ENCODE measurements around the gene OSBPL7. TPM values are rescaled to one million over a fixed set of nuclear protein-coding genes. Genes with fewer than 3 reads are reported as not detected.
A peak's percentile ranks its signal among the peaks of the same experiment; 100 is the strongest.

OSBPL7 gene, protein sequence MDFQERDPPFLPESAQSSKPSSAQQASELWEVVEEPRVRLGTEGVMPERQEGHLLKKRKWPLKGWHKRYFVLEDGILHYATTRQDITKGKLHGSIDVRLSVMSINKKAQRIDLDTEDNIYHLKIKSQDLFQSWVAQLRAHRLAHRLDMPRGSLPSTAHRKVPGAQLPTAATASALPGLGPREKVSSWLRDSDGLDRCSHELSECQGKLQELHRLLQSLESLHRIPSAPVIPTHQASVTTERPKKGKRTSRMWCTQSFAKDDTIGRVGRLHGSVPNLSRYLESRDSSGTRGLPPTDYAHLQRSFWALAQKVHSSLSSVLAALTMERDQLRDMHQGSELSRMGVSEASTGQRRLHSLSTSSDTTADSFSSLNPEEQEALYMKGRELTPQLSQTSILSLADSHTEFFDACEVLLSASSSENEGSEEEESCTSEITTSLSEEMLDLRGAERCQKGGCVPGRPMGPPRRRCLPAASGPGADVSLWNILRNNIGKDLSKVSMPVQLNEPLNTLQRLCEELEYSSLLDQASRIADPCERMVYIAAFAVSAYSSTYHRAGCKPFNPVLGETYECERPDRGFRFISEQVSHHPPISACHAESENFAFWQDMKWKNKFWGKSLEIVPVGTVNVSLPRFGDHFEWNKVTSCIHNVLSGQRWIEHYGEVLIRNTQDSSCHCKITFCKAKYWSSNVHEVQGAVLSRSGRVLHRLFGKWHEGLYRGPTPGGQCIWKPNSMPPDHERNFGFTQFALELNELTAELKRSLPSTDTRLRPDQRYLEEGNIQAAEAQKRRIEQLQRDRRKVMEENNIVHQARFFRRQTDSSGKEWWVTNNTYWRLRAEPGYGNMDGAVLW
- 6.8 TPM for polyA plus RNA-seq (2012; ENCODE audit: missing spikeins)

DNA sequence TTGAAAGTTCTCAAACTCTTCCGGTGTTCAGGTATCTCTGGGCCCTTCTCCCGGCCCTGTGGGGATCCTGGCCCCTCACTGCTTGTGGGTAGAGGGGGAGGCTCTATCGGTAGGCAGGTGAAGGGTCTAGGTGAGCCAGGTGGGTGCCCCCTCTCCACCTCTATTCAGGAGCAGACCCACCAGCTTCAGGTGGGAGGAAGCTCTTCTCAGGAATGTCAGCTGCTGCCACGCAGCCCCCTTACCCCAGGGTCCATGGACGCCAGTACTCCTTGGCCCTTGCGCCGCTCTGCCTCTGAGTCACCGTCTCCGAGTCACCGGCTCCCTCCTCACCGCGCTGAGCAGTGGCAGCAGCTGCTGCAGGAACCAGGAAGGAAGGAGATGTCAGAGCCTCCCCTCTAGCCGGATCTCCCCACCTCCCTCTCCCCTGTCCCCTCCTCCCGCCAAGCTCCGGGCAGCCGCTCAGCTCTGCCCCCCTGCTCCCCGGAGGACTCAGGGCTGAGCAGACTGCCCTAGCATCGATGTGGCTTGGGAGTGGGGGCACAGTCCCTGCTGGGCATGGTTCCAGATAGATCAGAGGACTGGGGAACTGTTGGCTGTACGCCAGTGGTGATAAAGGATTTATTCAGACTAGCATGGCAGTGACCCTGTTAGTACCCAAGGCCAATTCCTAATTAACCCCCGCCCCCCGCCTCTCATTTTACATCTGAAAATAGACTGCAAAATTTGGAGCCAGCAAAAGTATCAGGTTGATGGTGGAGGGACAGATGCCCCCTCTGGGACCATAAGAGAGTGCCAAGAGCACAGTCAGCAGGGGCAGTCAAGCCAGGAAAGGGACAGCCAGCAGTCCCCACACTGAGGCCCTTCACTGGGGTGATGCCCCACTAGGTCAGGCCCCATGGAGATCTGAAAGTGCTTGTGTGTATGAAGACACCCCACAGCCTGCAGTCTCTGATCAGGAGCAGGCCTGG is at the start of gene OSBPL7:
OSBPL7 (minus strand) TSS at position 371 of the 968 bp plus-strand sequence. CDS start 1,516 bp downstream, outside the sequence.
- FAIRE-seq (peak; percentile 94), DNase-seq (ENCODE audit: insufficient read length) (peak; percentile 88)

DNA sequence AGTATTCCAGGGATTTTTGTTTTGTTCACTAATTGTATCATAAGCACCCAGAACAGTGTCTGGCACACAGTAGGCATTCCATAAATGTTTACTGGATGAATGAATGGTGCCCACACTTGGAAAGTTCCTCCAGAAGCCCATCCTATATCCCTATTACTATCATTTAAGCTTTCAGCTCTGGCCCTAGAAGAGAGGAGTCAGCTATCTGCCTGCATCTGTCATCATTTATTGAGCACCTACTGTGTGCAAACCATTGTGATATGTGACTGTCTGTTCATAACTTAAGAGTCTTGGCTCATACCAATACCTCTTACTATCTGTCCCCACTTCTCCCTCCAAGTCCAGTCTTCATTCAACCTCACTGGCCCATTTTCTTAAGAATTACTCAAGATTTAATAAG is 49.5 kb upstream of the OSBPL7 start:
- FAIRE-seq, result no peak
- TF ChIP-seq TAF1 (IDR thresholded peaks at IDR 0.05; ENCODE audit: borderline replicate concordance, low read depth, low read length) (no peak), POLR2AphosphoS5 (IDR thresholded peaks at IDR 0.05; ENCODE audit: low read depth, low read length) (no peak), POLR2A (IDR thresholded peaks at IDR 0.05; ENCODE audit: low read depth, low read length) (no peak)

More for the DNA sequence above, at the start of gene OSBPL7:
- TF ChIP-seq POLR2AphosphoS5 (IDR thresholded peaks at IDR 0.05; ENCODE audit: low read depth, low read length) (peak; percentile 72), TAF1 (IDR thresholded peaks at IDR 0.05; ENCODE audit: borderline replicate concordance, low read depth, low read length) (peak; percentile 43; the same call in 1 of the 2 replicates), POLR2A (IDR thresholded peaks at IDR 0.05; ENCODE audit: low read depth, low read length) (peak; percentile 81)

DNA sequence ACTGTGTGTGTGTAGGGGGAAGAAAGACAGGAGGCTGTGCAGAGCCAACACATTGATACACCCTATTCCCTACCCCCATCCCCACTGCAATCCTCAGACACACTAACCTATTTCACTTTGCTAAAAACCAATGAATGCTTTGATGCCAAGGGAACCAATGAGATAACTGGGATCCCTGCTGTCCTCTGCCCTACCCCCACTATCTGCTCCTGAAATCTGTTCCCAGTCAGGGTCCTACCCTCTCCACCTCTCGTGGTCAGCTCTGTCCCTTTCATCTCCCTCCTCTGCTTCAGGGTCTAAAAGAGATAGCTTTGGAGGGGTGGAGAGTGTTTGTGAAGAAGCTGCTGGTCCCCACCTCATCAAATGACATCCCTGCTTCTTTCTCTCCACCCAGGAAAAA is 48.5 kb upstream of the OSBPL7 start:
- FAIRE-seq, result no peak
- TF ChIP-seq POLR2AphosphoS5 (IDR thresholded peaks at IDR 0.05; ENCODE audit: low read depth, low read length), result no peak
- TF ChIP-seq TAF1 (IDR thresholded peaks at IDR 0.05; ENCODE audit: borderline replicate concordance, low read depth, low read length), result no peak
- TF ChIP-seq POLR2A (IDR thresholded peaks at IDR 0.05; ENCODE audit: low read depth, low read length), result no peak
- no peak for DNase-seq (ENCODE audit: insufficient read length)

More for the DNA sequence above, 49.5 kb upstream of the OSBPL7 start:
- DNase-seq (ENCODE audit: insufficient read length), result no peak

DNA sequence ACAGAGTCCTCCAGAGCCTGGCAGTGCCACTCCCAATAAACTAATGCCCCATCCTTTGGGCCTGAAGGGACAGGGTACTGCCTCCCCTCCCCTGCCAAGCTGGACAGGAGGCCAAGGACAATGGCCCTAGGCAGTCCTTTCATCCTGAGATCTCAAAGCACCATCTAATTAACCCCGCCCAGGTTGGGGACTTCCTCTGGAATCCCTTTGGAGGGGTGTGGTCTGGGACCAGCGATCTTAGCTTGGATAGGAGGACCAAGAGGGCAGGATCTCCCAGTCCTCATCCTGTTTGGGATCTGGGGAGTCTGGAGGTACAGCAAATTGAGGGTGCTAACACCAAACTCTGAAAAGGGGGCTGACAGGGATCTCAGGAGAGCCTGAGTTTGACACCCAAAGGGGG is 47.5 kb upstream of the OSBPL7 start:
- no peak for TF ChIP-seq TAF1 (IDR thresholded peaks at IDR 0.05; ENCODE audit: borderline replicate concordance, low read depth, low read length)
- no peak for TF ChIP-seq POLR2A (IDR thresholded peaks at IDR 0.05; ENCODE audit: low read depth, low read length)
- no peak for TF ChIP-seq POLR2AphosphoS5 (IDR thresholded peaks at IDR 0.05; ENCODE audit: low read depth, low read length)
- DNase-seq (ENCODE audit: insufficient read length) (no peak), FAIRE-seq (no peak)

DNA sequence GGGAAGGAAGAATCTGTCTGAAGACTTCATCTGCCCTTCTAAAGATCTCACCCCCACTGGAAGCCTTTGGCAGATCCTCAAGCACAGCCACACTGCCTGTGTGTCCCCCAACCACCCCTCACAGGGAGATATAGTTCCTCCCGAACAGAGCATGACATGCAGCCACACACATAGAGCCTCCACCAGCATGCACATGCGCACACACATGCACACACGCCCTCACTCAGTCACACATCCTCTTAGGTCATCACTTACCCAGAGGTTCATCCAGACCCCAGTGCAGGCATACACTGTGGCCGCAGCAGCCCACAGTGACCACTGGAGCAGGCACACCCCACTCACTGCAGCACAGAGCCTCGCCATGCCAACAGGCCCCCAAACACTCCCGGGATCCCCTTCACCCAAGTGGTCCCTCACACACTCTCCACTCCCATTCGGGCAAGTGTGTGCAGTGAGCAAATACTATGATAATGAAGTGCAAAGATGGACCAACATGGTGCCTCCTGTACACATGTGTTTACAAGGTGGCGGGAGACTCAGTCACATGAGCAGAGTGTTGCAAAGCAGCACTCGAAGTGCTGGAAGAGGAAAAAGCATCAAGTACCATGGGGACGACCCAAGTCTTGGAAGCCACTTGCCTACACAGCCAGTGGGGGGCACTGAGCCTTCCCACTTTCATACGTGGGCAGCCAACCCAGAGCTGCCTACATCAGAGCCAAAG is 46.4 kb upstream of the OSBPL7 start:
- FAIRE-seq, result no peak
- TF ChIP-seq POLR2A (IDR thresholded peaks at IDR 0.05; ENCODE audit: low read depth, low read length), result no peak
- TF ChIP-seq POLR2AphosphoS5 (IDR thresholded peaks at IDR 0.05; ENCODE audit: low read depth, low read length), result no peak
- no peak for TF ChIP-seq TAF1 (IDR thresholded peaks at IDR 0.05; ENCODE audit: borderline replicate concordance, low read depth, low read length)

DNA sequence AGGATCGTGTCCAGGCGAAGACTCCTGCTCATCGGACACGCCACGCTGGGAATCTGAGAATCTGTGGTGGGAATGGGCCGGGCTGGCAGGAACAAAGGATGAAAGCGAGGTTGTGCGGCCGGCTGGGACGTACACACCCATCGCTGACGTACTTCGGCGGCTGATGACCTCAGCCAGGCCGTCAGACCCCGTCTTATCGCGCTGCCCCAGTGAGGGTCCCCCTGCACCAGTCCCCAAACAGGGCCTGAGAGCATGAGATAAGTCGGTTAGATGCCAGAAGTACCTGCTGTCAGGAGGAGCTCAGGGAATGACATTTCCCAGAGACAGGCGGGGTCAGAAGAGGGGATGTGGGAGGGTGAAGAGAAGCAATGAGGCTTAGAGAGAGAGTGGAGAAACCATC is 45.3 kb upstream of the OSBPL7 start:
- no peak for TF ChIP-seq POLR2AphosphoS5 (IDR thresholded peaks at IDR 0.05; ENCODE audit: low read depth, low read length)
- no peak for TF ChIP-seq POLR2A (IDR thresholded peaks at IDR 0.05; ENCODE audit: low read depth, low read length)
- no peak for TF ChIP-seq TAF1 (IDR thresholded peaks at IDR 0.05; ENCODE audit: borderline replicate concordance, low read depth, low read length)
- DNase-seq (ENCODE audit: insufficient read length), result no peak
- FAIRE-seq, result no peak

More for the DNA sequence above, 46.4 kb upstream of the OSBPL7 start:
- no peak for DNase-seq (ENCODE audit: insufficient read length)

DNA sequence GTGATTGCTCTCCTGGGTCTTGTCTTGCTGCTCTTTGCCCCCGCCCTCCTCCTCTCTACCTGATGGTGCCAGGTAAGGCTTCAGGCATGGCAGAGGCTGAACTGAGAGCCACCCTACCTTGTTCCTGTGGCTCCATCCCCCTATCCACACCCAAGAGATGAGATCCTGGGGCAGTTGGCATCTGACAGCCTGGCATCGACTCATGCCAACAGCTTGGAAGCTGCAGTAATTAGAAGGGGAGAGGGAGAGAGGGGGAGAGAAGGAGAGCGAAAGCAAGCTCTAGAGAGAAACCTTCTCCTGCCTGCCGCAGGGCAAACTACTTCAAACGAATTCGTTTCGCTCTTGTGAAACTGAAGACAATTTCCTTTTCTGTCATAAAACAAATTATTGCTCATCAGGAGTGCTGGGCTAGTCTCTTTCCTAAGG is 43.2 kb upstream of the OSBPL7 start:
- FAIRE-seq (no peak), DNase-seq (ENCODE audit: insufficient read length) (no peak)
- TF ChIP-seq POLR2A (IDR thresholded peaks at IDR 0.05; ENCODE audit: low read depth, low read length) (no peak), TAF1 (IDR thresholded peaks at IDR 0.05; ENCODE audit: borderline replicate concordance, low read depth, low read length) (no peak), POLR2AphosphoS5 (IDR thresholded peaks at IDR 0.05; ENCODE audit: low read depth, low read length) (no peak)

DNA sequence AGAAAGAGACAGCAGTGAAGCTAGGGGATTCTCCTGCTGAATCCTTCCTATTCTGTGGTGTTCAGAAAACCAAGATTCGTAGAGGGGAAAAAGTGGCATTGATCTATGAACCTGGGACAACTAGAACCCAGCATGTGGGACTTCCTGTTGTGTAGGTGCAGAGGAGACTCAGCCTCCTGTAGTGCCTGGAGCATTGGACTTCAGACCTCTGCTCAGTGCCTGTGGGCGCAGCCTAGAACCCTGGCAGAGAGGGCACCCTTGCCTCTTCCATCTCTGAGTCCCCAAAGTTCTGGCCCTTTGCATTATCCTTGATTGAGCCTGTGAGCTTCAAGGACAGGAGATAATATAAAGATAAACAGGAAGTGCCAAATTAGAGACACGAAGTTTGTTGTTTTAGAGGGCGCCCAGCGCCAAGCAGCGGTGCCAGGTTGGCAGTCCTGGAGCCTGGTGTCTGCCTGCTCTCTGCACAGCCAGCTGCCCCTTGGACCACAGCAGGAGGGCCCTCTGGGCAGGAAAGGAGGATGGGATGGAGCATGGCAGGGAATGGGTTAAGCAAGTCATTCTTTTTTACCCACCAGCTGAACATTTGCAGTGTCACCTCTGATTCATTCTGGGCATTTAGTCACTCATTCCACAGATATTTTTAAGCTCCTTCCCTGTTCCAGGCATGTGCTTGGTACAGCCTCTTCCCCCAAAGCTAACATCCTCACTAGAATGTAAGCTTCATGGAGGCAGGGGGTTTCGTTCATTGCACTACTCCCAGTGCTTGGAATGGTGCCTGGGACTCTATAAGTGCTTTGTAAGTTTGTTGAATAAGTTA is 41.2 kb upstream of the OSBPL7 start:
- FAIRE-seq, result no peak
- no peak for DNase-seq (ENCODE audit: insufficient read length)
- TF ChIP-seq POLR2A (IDR thresholded peaks at IDR 0.05; ENCODE audit: low read depth, low read length) (no peak), TAF1 (IDR thresholded peaks at IDR 0.05; ENCODE audit: borderline replicate concordance, low read depth, low read length) (no peak)

DNA sequence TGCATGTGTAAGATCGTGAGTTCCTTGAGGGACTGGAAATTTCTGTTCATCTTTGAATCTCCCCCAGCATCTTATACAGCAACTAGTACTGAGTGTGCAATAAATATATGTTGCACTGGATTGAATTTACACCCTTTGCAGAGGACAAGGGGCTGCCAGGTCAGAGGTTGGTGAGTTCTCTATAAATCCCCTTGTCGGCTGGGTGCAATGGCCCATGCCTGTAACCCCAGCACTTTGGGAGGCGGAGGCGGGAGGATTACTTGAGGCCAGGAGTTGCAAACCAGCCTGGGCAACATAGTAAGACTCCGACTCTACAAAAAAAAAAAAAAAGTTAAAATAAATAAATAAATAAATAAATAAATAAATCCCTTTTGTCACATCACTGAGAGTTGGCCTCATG is 38.8 kb upstream of the OSBPL7 start:
- DNase-seq (ENCODE audit: insufficient read length), result no peak
- no peak for FAIRE-seq
- TF ChIP-seq POLR2AphosphoS5 (IDR thresholded peaks at IDR 0.05; ENCODE audit: low read depth, low read length) (no peak), TAF1 (IDR thresholded peaks at IDR 0.05; ENCODE audit: borderline replicate concordance, low read depth, low read length) (no peak), POLR2A (IDR thresholded peaks at IDR 0.05; ENCODE audit: low read depth, low read length) (no peak)
